A673 (cell line): ENCODE results near the gene SPP2. TPM values are rescaled to one million over a fixed set of nuclear protein-coding genes. Genes with fewer than 3 reads are reported as not detected.

Experiments used
- BruUV-seq: library from RNA; stranded (reverse); fragments of 400-500 nt; replicated peaks from 2 replicates; lab custom pipeline; 2021; lab: Mats Ljungman, UMichigan
- CTCF ChIA-PET: fragments of 300-600 bp; sonication (Branson Sonifier 250); formaldehyde crosslinking; loops from one replicate; lab custom pipeline; 2022; ENCODE audit warnings: antibody characterized with exemption; lab: Charles Lee
- POLR2A ChIA-PET: fragments of 300-600 bp; sonication (Branson Sonifier 250); formaldehyde crosslinking; loops from one replicate; lab custom pipeline; 2022; ENCODE audit warnings: antibody characterized with exemption; ENCODE audit not compliant: low non-redundant PET; lab: Charles Lee
- DNase-seq: peaks from one replicate; pipeline ENCODE4 v3.0.0-alpha.2; 2015; ENCODE audit warnings: low spot score
- H3K27ac ChIP-seq: fragments of 200-600 bp; sonication (generic); 2 replicates; pipeline ENCODE4 v1.5.1; 2016; ENCODE audit warnings: mixed run types, low read depth, mild to moderate bottlenecking, mixed read lengths, antibody characterized with exemption, low read length; ENCODE audit not compliant: poor library complexity, severe bottlenecking
- H3K27me3 ChIP-seq: fragments of 200-600 bp; sonication (generic); replicated peaks from 2 replicates; pipeline ENCODE4 v1.6.1; 2017; ENCODE audit warnings: mixed run types, low read depth, mild to moderate bottlenecking, mixed read lengths, antibody characterized with exemption, low read length; ENCODE audit not compliant: insufficient read depth, poor library complexity
- H3K36me3 ChIP-seq: fragments of 200-600 bp; sonication (generic); 2 replicates; pipeline ENCODE4 v1.6.1; 2016; ENCODE audit warnings: mixed run types, mild to moderate bottlenecking, mixed read lengths, antibody characterized with exemption, low read length; ENCODE audit not compliant: insufficient read depth, poor library complexity, severe bottlenecking
- H3K4me1 ChIP-seq: fragments of 200-600 bp; sonication (generic); 2 replicates; pipeline ENCODE4 v1.6.1; 2017; ENCODE audit warnings: mixed run types, mild to moderate bottlenecking, mixed read lengths, antibody characterized with exemption, low read length; ENCODE audit not compliant: insufficient read depth, poor library complexity, severe bottlenecking
- H3K4me3 ChIP-seq: fragments of 200-600 bp; sonication (generic); 2 replicates; pipeline ENCODE4 v1.5.1; 2016; ENCODE audit warnings: low read depth, mixed run types, mild to moderate bottlenecking, mixed read lengths, low read length; ENCODE audit not compliant: poor library complexity, severe bottlenecking
- H3K9me3 ChIP-seq: fragments of 200-600 bp; sonication (generic); 2 replicates; pipeline ENCODE4 v1.6.1; 2016; ENCODE audit warnings: mixed run types, low read depth, mild to moderate bottlenecking, mixed read lengths, antibody characterized with exemption, low read length; ENCODE audit not compliant: poor library complexity, severe bottlenecking
- CTCF ChIP-seq: fragments of 300-800, 200-600 bp; sonication (generic); conservative IDR thresholded peaks from 2 replicates; pipeline ENCODE4 v1.5.1; 2017; ENCODE audit warnings: low read depth, mild to moderate bottlenecking, antibody characterized with exemption, low read length, moderate library complexity, mixed read lengths
- EZH2 ChIP-seq: fragments of 200-600 bp; sonication (generic); IDR thresholded peaks from 2 replicates; pipeline ENCODE4 v1.6.1; 2017; ENCODE audit warnings: borderline replicate concordance, low read depth, mild to moderate bottlenecking, mixed read lengths, antibody characterized with exemption, low read length; ENCODE audit not compliant: poor library complexity, severe bottlenecking
- intact Hi-C: fragments of 100-400 bp; cut with micrococcal nuclease; formaldehyde crosslinking; loops from one replicate; pipeline ENCODE4 v1.10.0; 2022; ENCODE audit not compliant: unreplicated experiment
- total RNA-seq: library from RNA; stranded (reverse); gene quantifications from 2 replicates; pipeline ENCODE4 v1.2.3, GENCODE V29; 2021

Gene SPP2
- total RNA-seq, 1 experiment from 2014 or later, result not detected

GRCh38 chr2:234083572-234084348 is 33.3 kb downstream of the SPP2 start:
- CTCF ChIA-PET, result no interaction called here
- POLR2A ChIA-PET, result no interaction called here
- intact Hi-C loops, result no loop called here
- no TSS peak for BruUV-seq
- Histone ChIP-seq H3K27ac (no peak overlapping the region), H3K4me1 (no peaks in the 10 kb centered on the region), H3K9me3 (no peaks in the 10 kb centered on the region), H3K36me3 (no peaks in the 10 kb centered on the region), H3K27me3 (peaks cover 12% of the 10 kb centered on the region), H3K4me3 (no peak overlapping the region)
- DNase-seq, result no peak
- TF ChIP-seq CTCF (no peak), EZH2 (no peak)

DNA sequence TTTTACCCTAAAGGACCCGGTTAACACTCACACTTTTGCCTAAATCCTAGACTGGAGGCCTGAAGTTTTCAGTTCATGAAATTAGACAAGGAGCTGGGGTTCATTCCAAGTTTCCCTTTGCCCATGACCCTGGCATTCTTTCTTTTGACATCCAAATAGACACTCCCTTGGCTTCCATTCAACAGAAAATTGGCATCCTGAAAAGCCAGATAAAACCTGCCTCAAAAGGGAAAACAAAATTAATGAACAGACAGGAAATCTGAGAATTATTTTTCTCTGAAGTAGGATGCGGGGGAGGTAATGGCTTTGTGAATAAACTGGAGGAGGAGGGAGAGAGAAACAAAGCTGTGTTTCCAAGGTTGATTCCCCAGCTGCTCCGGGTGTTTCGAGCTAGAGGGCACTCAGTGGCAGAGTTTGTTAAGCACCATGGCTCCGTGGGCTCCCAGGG is 41.0 kb downstream of the SPP2 start:
- peaks cover 15% of the 10 kb centered on the region for H3K4me1 ChIP-seq
- no TSS peak for BruUV-seq
- H3K27me3 ChIP-seq, result no peaks in the 10 kb centered on the region
- no peak overlapping the region for H3K27ac ChIP-seq
- H3K36me3 ChIP-seq, result no peaks in the 10 kb centered on the region
- DNase-seq, result peak; percentile 64
- POLR2A ChIA-PET, result interaction anchor here (0.6 kb wide), 1 partner anchor 16 kb away, joined by 4 read pairs; no protein-coding TSS in a partner anchor
- no peak overlapping the region for H3K4me3 ChIP-seq
- TF ChIP-seq CTCF (no peak), EZH2 (no peak)
- H3K9me3 ChIP-seq, result no peaks in the 10 kb centered on the region
- intact Hi-C loops, result no loop called here
- CTCF ChIA-PET, result no interaction called here

GRCh38 chr2:234091883-234092282 is 41.4 kb downstream of the SPP2 start:
- no peaks in the 10 kb centered on the region for H3K27me3 ChIP-seq
- no peak overlapping the region for H3K27ac ChIP-seq
- ChIA-PET POLR2A (interaction anchor here (0.6 kb wide), 1 partner anchor 16 kb away, joined by 4 read pairs; no protein-coding TSS in a partner anchor), CTCF (no interaction called here)
- intact Hi-C loops, result no loop called here
- TF ChIP-seq EZH2, result no peak
- no peak for TF ChIP-seq CTCF
- H3K36me3 ChIP-seq, result no peaks in the 10 kb centered on the region
- no peaks in the 10 kb centered on the region for H3K9me3 ChIP-seq
- H3K4me3 ChIP-seq, result no peak overlapping the region
- no TSS peak for BruUV-seq
- peaks cover 15% of the 10 kb centered on the region for H3K4me1 ChIP-seq
- no peak for DNase-seq
